ENCODE measurements around the gene CTSE. TPM values are rescaled to one million over a fixed set of nuclear protein-coding genes. Genes with fewer than 3 reads are reported as not detected.

CTSE gene
- total and polyA plus RNA-seq, 2 of the 8 experiments (the other 6 are each of a cell fraction or from before 2014, with no cell fraction given): 0.03 TPM; not detected in 1

GRCh38 chr1:206006946-206007345 is 16.7 kb downstream of the CTSE start:
- Histone ChIP-seq H3K4me2 (ENCODE audit: insufficient read depth in 1 of 2, low read depth in 2 of 2, low read length in 2 of 2) (no peak overlapping the region), H3K79me1 (ENCODE audit: low read depth, low read length) (no peaks in the 10 kb centered on the region), H3K27ac (ENCODE audit: low read depth, low read length) (no peak overlapping the region), H4K5ac (ENCODE audit: insufficient read length, low read depth, low read length) (no peak overlapping the region), H2BK120ac (replicated peaks; ENCODE audit: low read depth, low read length) (no peak overlapping the region), H3K4ac (replicated peaks; ENCODE audit: insufficient read length, low read depth, low read length) (no peak overlapping the region), H4K8ac (ENCODE audit: extremely low read depth, insufficient read depth, low read length) (no peak overlapping the region; the same call in 1 of the 2 replicates), H3K36me3 (ENCODE audit: control insufficient read depth in 2 of 4, insufficient read depth in 4 of 4, low read length in 3 of 4) (no peaks in the 10 kb centered on the region), H3K23ac (ENCODE audit: insufficient read length) (no peak overlapping the region), H3K4me1 (replicated peaks in 1 of 4; ENCODE audit: control insufficient read depth in 3 of 4, insufficient read depth in 4 of 4, low read length in 3 of 4) (no peaks in the 10 kb centered on the region; a peak in 1 of 7 replicates), H4K91ac (replicated peaks; ENCODE audit: insufficient read length, low read length) (no peak overlapping the region), H2AK5ac (ENCODE audit: low read depth, low read length) (no peak overlapping the region), H3K14ac (ENCODE audit: insufficient read length) (no peak overlapping the region), H4K20me1 (replicated peaks in 1 of 2; ENCODE audit: control insufficient read depth in 1 of 2, insufficient read depth in 2 of 2, low read length in 2 of 2) (peaks cover 0 to 11% of the 10 kb centered on the region in 2 experiments), H3K4me3 (ENCODE audit: extremely low read depth in 1 of 4, insufficient read depth in 2 of 4, low read depth in 3 of 4, low read length in 4 of 4) (no peak overlapping the region), H3K9me3 (ENCODE audit: insufficient read depth in 2 of 2, low read depth in 1 of 2, low read length in 1 of 2) (no peaks in the 10 kb centered on the region), H2BK5ac (ENCODE audit: low read depth, low read length) (no peak overlapping the region), H3K56ac (replicated peaks; ENCODE audit: insufficient read length, low read depth, low read length) (no peak overlapping the region), H3K79me2 (ENCODE audit: control insufficient read depth in 1 of 2, insufficient read depth in 2 of 2, low read length in 2 of 2) (no peaks in the 10 kb centered on the region; a peak in 1 of 4 replicates), H3K27me3 (replicated peaks in 1 of 4; ENCODE audit: control insufficient read depth in 3 of 4, extremely low read depth in 1 of 4, insufficient read depth in 3 of 4, low read length in 3 of 4) (peaks cover 0 to 5% (median 0%) of the 10 kb centered on the region in 4 experiments; a peak in 3 of 7 replicates), H2BK20ac (ENCODE audit: low read length) (no peak overlapping the region), H3K9ac (replicated peaks in 1 of 4; ENCODE audit: extremely low read depth in 1 of 4, low read depth in 3 of 4, low read length in 3 of 4) (no peak overlapping the region), H3K18ac (ENCODE audit: extremely low read depth, low read length) (no peak overlapping the region), H3K23me2 (ENCODE audit: low read depth, low read length) (peaks cover 12% of the 10 kb centered on the region), H2AFZ (ENCODE audit: low read length) (no peak overlapping the region), H2BK15ac (ENCODE audit: low read length) (no peak overlapping the region), H2BK12ac (ENCODE audit: low read depth, low read length) (no peak overlapping the region)
- CTCF ChIA-PET (ENCODE audit: partially characterized antibody): interaction anchor here (1.2 to 1.3 kb wide), 4 partner anchors 13 to 215 kb away, joined by 3 to 6 read pairs (median 4); no protein-coding TSS in a partner anchor
- FAIRE-seq: no peak
- DNase-seq (ENCODE audit: low read depth in 1 of 2, low spot score in 2 of 2): no peak
- 86% methylated on average over 4 of the region's 4 CpGs; no CpG with 5 or more reads in 1 of the 2 experiments for WGBS, 2 experiments (ENCODE audit: extremely low coverage in 1 of 2, insufficient coverage in 1 of 2, insufficient read length in 1 of 2, insufficient replicate concordance in 2 of 2, low coverage in 1 of 2, low lambda C conversion rate in 2 of 2, missing lambda C conversion rate in 1 of 2)
- POLR2A ChIA-PET (ENCODE audit: partially characterized antibody): no interaction called here
- TF ChIP-seq KDM1A (IDR thresholded peaks at IDR 0.05; ENCODE audit: borderline replicate concordance, low read length) (no peak), FOSL1 (IDR thresholded peaks at IDR 0.05; ENCODE audit: insufficient read depth, low read depth, low read length) (no peak), SIN3A (conservative IDR thresholded peaks at IDR 0.05 in 1 of 2, IDR thresholded peaks at IDR 0.05 in 1 of 2; ENCODE audit: low read depth in 1 of 2, low read length in 2 of 2) (no peak), POLR2A (IDR thresholded peaks at IDR 0.05; ENCODE audit: control extremely low read depth in 1 of 2, low read depth in 2 of 2, low read length in 2 of 2) (no peak), SP1 (IDR thresholded peaks at IDR 0.05; ENCODE audit: low read depth, low read length) (no peak)

All from H1 (cell line).